GM21786 (cell line): Measurements from ENCODE around the gene TP63.

ENCODE experiments used
- ATAC-seq: cut with Tn5 transposase; IDR thresholded peaks from one replicate; pipeline ENCODE4 v1.9.1; 2021; ENCODE audit not compliant: unreplicated experiment

The TP63 gene

GRCh38 chr3:189806171-189806951 lies 175.2 kb downstream of the TP63 start:
- no peak for ATAC-seq

- ATAC-seq: no peak
These were observed 177.2 kb downstream of the TP63 start for GRCh38 chr3:189808246-189809007.

GRCh38 chr3:189809583-189809982 lies 178.4 kb downstream of the TP63 start:
- no peak for ATAC-seq

- no peak for ATAC-seq
These were observed 181.7 kb downstream of the TP63 start for GRCh38 chr3:189812806-189813465.

- no peak for ATAC-seq
These were observed 182.6 kb downstream of the TP63 start for GRCh38 chr3:189813647-189814240.

- ATAC-seq: peak; percentile 86
These were observed 189.2 kb downstream of the TP63 start for GRCh38 chr3:189820365-189820720.

- ATAC-seq: no peak
These were observed 190.1 kb downstream of the TP63 start for GRCh38 chr3:189821262-189821661.

GRCh38 chr3:189822726-189823125 lies 191.5 kb downstream of the TP63 start:
- ATAC-seq: no peak

- no peak for ATAC-seq
These were observed 193.6 kb downstream of the TP63 start for GRCh38 chr3:189824629-189825312.

- no peak for ATAC-seq
These were observed 195.4 kb downstream of the TP63 start for GRCh38 chr3:189826566-189826965.

- ATAC-seq: no peak
These were observed 195.9 kb downstream of the TP63 start for GRCh38 chr3:189827108-189827507.

GRCh38 chr3:189830401-189830800 lies 199.2 kb downstream of the TP63 start:
- no peak for ATAC-seq

- ATAC-seq: no peak
These were observed 202.1 kb downstream of the TP63 start for GRCh38 chr3:189833266-189833665.

GRCh38 chr3:189833996-189834395 lies 202.8 kb downstream of the TP63 start:
- no peak for ATAC-seq

- no peak for ATAC-seq
These were observed 203.3 kb downstream of the TP63 start for GRCh38 chr3:189834462-189834861.

GRCh38 chr3:189836795-189837194 lies 205.6 kb downstream of the TP63 start:
- no peak for ATAC-seq

- ATAC-seq: no peak
These were observed 207.1 kb downstream of the TP63 start for GRCh38 chr3:189838291-189838690.

- ATAC-seq: no peak
These were observed 208.4 kb downstream of the TP63 start for GRCh38 chr3:189839576-189839975.

GRCh38 chr3:189841473-189842205 lies 210.4 kb downstream of the TP63 start:
- ATAC-seq: no peak
